ENCODE data around the gene LEPROT.

LEPROT gene

GRCh38 chr1:65387821-65388220, 32.6 kb upstream of the LEPROT start:
- peaks cover 6% of the 10 kb centered on the region for H3K36me3 ChIP-seq (ENCODE audit: insufficient read depth, insufficient read length, low read length)
- TF ChIP-seq SUZ12 (IDR thresholded peaks at IDR 0.05; ENCODE audit: extremely low read depth, insufficient read depth, insufficient read length) (no peak), ZNF274 (IDR thresholded peaks at IDR 0.05; ENCODE audit: low read depth, low read length) (no peak), YY1 (IDR thresholded peaks at IDR 0.05; ENCODE audit: insufficient read depth, insufficient read length) (no peak)
- no peak overlapping the region for H3K9ac ChIP-seq (ENCODE audit: insufficient read length, low read depth)
- H3K4me1 ChIP-seq (ENCODE audit: insufficient read depth, insufficient read length) = no peaks in the 10 kb centered on the region
- no peak overlapping the region for H3K4me3 ChIP-seq (ENCODE audit: insufficient read length, low read depth)
- H3K27me3 ChIP-seq (ENCODE audit: insufficient read depth, insufficient read length) = no peaks in the 10 kb centered on the region
- 0 out of 2 replicates have a peak, but pooled peaks cover 12% of the 10 kb centered on the region for H3K9me3 ChIP-seq (ENCODE audit: insufficient read depth, low read length)
- DNase-seq (ENCODE audit: low read depth, low spot score) = no peak

DNA sequence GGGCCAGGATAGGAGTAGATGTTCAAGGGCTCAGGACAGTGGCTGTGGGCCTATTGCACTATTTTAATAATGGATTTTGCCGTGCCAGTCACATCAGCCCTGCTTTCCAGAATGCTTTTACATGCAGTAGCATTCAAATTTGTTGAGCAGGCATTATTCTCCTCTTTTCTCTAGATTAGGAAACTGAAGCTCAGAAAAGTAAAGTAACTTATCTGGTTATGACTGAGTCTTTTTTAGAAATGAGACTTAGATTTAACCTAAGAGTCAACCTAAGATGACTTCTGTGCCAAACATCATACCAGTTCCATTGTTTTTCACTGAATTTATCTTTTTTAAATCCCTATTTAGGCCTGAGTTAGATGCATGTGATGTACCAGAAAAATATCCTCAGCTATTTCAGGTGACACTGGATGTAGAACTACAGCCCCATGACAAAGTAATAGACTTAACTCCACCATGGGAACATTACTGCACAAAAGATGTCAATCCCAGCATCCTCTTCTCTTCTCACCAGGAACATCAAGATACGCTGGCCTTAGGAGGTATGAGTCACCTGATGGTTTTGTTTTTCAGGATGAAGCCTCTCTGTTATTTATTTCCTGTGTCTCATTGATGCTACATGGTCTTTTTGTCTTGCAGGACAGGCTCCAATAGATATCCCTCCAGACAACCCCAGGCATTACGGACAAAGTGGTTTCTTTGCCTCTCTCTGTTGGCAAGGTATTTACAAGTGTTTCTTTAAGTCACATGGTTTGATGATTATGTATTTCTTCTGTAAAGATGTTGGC, 31.4 kb upstream of the LEPROT start:
- peak; percentile 70 for DNase-seq (ENCODE audit: low read depth, low spot score)
- no peaks in the 10 kb centered on the region for H3K27me3 ChIP-seq (ENCODE audit: insufficient read depth, insufficient read length)
- no peaks in the 10 kb centered on the region for H3K4me1 ChIP-seq (ENCODE audit: insufficient read depth, insufficient read length)
- peaks cover 6% of the 10 kb centered on the region for H3K36me3 ChIP-seq (ENCODE audit: insufficient read depth, insufficient read length, low read length)
- TF ChIP-seq SUZ12 (IDR thresholded peaks at IDR 0.05; ENCODE audit: extremely low read depth, insufficient read depth, insufficient read length) (no peak), ZNF274 (IDR thresholded peaks at IDR 0.05; ENCODE audit: low read depth, low read length) (no peak), YY1 (IDR thresholded peaks at IDR 0.05; ENCODE audit: insufficient read depth, insufficient read length) (no peak)
- H3K4me3 ChIP-seq (ENCODE audit: insufficient read length, low read depth) = no peak overlapping the region
- 0 out of 2 replicates have a peak, but pooled peaks cover 9% of the 10 kb centered on the region for H3K9me3 ChIP-seq (ENCODE audit: insufficient read depth, low read length)
- no peak overlapping the region for H3K9ac ChIP-seq (ENCODE audit: insufficient read length, low read depth)

DNA sequence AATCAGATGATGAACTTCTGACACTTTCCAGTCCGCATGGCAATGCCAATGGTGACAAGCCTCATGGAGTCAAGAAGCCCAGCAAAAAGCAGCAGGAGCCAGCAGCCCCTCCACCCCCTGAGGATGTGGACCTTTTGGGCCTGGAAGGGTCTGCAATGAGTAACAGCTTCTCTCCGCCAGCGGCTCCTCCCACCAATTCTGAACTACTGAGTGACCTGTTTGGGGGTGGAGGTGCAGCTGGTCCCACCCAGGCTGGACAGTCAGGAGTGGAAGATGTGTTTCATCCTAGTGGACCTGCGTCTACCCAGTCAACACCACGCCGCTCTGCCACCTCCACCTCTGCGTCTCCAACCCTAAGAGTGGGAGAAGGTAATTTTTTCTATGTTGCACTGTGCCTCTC, 28.0 kb upstream of the LEPROT start:
- Histone ChIP-seq H3K4me3 (ENCODE audit: insufficient read length, low read depth) (no peak overlapping the region), H3K27me3 (ENCODE audit: insufficient read depth, insufficient read length) (no peaks in the 10 kb centered on the region), H3K9ac (ENCODE audit: insufficient read length, low read depth) (no peak overlapping the region), H3K9me3 (ENCODE audit: insufficient read depth, low read length) (no peaks in the 10 kb centered on the region; the same call in 1 of the 2 replicates), H3K36me3 (ENCODE audit: insufficient read depth, insufficient read length, low read length) (peaks cover 8% of the 10 kb centered on the region), H3K4me1 (ENCODE audit: insufficient read depth, insufficient read length) (no peaks in the 10 kb centered on the region)
- no peak for DNase-seq (ENCODE audit: low read depth, low spot score)
- no peak for TF ChIP-seq ZNF274 (IDR thresholded peaks at IDR 0.05; ENCODE audit: low read depth, low read length)
- TF ChIP-seq SUZ12 (IDR thresholded peaks at IDR 0.05; ENCODE audit: extremely low read depth, insufficient read depth, insufficient read length) = no peak
- TF ChIP-seq YY1 (IDR thresholded peaks at IDR 0.05; ENCODE audit: insufficient read depth, insufficient read length) = no peak

DNA sequence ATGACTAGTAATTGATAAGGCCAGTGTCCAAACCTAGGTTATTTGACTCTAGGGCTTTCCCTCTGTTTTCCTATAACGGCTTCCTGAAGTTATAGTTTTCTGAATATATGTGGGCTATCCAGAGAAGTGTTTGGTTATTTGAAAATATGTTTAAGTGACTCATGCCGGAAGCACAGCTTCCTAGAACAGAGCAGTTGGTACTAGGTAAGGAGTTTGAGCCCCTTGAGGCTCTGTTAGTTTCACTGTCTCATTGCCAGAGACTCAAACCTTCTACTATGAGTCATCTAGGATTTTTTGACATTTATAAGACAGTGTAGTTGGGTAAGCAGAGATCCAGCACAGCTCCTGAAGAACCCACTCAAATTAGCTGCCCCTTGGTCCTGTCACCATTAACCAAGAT, 27.1 kb upstream of the LEPROT start:
- Histone ChIP-seq H3K4me1 (ENCODE audit: insufficient read depth, insufficient read length) (no peaks in the 10 kb centered on the region), H3K4me3 (ENCODE audit: insufficient read length, low read depth) (no peak overlapping the region)
- DNase-seq (ENCODE audit: low read depth, low spot score) = no peak

DNA sequence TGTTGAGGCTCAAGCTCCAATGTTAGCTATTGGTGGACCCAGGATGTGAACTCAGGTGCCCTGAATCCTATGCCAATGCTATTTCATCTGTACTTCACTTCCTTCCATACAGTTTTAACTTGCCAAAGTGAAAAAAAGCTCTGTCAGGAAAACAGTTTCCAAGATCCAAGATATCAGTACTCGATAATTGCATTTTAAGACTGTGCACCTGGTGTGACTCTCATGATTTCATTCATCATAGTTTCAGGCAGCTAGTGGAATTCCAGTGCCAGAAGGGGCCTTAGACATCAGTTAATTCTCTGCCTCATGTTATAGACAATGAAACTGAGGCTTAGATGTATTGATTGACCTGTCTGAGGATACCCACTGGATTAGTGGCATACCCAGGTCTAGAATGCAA, 26.5 kb upstream of the LEPROT start:
- DNase-seq (ENCODE audit: low read depth, low spot score) = no peak
- H3K9me3 ChIP-seq (ENCODE audit: insufficient read depth, low read length) = no peaks in the 10 kb centered on the region; the same call in 1 of the 2 replicates
- no peak overlapping the region for H3K9ac ChIP-seq (ENCODE audit: insufficient read length, low read depth)
- H3K36me3 ChIP-seq (ENCODE audit: insufficient read depth, insufficient read length, low read length) = peaks cover 8% of the 10 kb centered on the region
- no peaks in the 10 kb centered on the region for H3K4me1 ChIP-seq (ENCODE audit: insufficient read depth, insufficient read length)
- TF ChIP-seq SUZ12 (IDR thresholded peaks at IDR 0.05; ENCODE audit: extremely low read depth, insufficient read depth, insufficient read length) (no peak), YY1 (IDR thresholded peaks at IDR 0.05; ENCODE audit: insufficient read depth, insufficient read length) (no peak), ZNF274 (IDR thresholded peaks at IDR 0.05; ENCODE audit: low read depth, low read length) (no peak)
- H3K4me3 ChIP-seq (ENCODE audit: insufficient read length, low read depth) = no peak overlapping the region
- no peaks in the 10 kb centered on the region for H3K27me3 ChIP-seq (ENCODE audit: insufficient read depth, insufficient read length)

More for the DNA sequence above, 27.1 kb upstream of the LEPROT start:
- no peak overlapping the region for H3K9ac ChIP-seq (ENCODE audit: insufficient read length, low read depth)
- no peaks in the 10 kb centered on the region for H3K27me3 ChIP-seq (ENCODE audit: insufficient read depth, insufficient read length)
- TF ChIP-seq SUZ12 (IDR thresholded peaks at IDR 0.05; ENCODE audit: extremely low read depth, insufficient read depth, insufficient read length) (no peak), ZNF274 (IDR thresholded peaks at IDR 0.05; ENCODE audit: low read depth, low read length) (no peak), YY1 (IDR thresholded peaks at IDR 0.05; ENCODE audit: insufficient read depth, insufficient read length) (no peak)
- peaks cover 8% of the 10 kb centered on the region for H3K36me3 ChIP-seq (ENCODE audit: insufficient read depth, insufficient read length, low read length)
- no peaks in the 10 kb centered on the region; the same call in 1 of the 2 replicates for H3K9me3 ChIP-seq (ENCODE audit: insufficient read depth, low read length)

DNA sequence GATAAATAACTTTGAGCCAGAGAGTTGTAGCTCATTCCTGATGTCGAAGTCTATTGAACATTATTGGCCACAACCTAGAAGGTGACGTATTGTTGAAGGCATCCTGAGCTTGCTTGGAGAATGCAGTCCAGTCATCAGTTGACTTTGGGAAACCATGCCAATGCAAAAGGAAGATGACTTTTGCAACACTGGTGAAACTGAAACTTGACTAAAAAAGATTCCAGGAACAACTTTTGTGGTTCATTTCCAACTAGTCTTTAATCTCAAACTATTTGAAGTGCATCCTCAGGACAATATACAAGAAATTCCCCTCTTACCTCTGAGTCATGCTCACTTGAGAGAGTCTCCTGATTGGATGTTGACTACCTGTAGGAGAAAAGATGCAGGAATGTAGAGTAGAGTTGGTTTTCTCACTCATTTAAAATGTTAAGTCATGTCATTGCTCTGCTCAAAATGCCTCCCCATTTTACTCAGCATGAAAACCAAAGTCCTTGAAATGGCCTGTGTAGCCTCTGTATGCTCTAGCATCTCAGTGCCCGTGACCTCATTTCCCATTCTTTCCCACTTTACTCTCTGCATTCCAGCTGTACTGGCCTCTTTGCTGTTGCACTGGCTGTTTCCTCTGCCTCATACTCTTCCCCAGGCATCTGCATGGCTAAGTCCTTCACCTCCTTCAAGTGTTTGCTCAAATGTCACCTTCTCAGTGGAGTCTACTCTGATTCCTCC, 24.4 kb upstream of the LEPROT start:
- no peaks in the 10 kb centered on the region; the same call in 1 of the 2 replicates for H3K9me3 ChIP-seq (ENCODE audit: insufficient read depth, low read length)

DNA sequence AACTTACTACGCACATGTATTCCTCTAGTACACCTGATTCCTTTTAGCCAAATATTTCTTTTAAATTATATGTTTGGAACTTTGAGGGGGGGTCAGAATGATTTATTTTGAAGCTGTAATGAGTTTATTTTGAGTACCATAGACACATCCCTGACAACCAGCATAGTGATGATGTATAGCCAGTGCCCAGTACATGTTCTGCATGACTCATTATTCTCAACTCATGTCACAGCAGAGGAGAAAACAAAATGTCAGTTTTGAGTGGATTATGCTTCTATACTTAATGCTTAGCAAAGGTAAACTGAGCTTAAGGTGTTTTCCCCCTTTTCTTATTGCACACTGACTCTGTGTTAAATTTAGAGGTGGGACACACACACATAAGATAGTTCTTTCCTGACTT, 22.4 kb upstream of the LEPROT start:
- no peaks in the 10 kb centered on the region; the same call in 1 of the 2 replicates for H3K9me3 ChIP-seq (ENCODE audit: insufficient read depth, low read length)
- no peak overlapping the region for H3K9ac ChIP-seq (ENCODE audit: insufficient read length, low read depth)
- H3K36me3 ChIP-seq (ENCODE audit: insufficient read depth, insufficient read length, low read length) = peaks cover 10% of the 10 kb centered on the region
- H3K27me3 ChIP-seq (ENCODE audit: insufficient read depth, insufficient read length) = no peaks in the 10 kb centered on the region
- TF ChIP-seq ZNF274 (IDR thresholded peaks at IDR 0.05; ENCODE audit: low read depth, low read length) (no peak), SUZ12 (IDR thresholded peaks at IDR 0.05; ENCODE audit: extremely low read depth, insufficient read depth, insufficient read length) (no peak), YY1 (IDR thresholded peaks at IDR 0.05; ENCODE audit: insufficient read depth, insufficient read length) (no peak)
- DNase-seq (ENCODE audit: low read depth, low spot score) = no peak
- no peaks in the 10 kb centered on the region for H3K4me1 ChIP-seq (ENCODE audit: insufficient read depth, insufficient read length)
- H3K4me3 ChIP-seq (ENCODE audit: insufficient read length, low read depth) = no peak overlapping the region

More for the DNA sequence above, 24.4 kb upstream of the LEPROT start:
- DNase-seq (ENCODE audit: low read depth, low spot score) = peak; percentile 62
- Histone ChIP-seq H3K36me3 (ENCODE audit: insufficient read depth, insufficient read length, low read length) (peaks cover 8% of the 10 kb centered on the region), H3K9ac (ENCODE audit: insufficient read length, low read depth) (no peak overlapping the region), H3K4me1 (ENCODE audit: insufficient read depth, insufficient read length) (no peaks in the 10 kb centered on the region), H3K4me3 (ENCODE audit: insufficient read length, low read depth) (no peak overlapping the region), H3K27me3 (ENCODE audit: insufficient read depth, insufficient read length) (no peaks in the 10 kb centered on the region)
- TF ChIP-seq ZNF274 (IDR thresholded peaks at IDR 0.05; ENCODE audit: low read depth, low read length) (no peak), YY1 (IDR thresholded peaks at IDR 0.05; ENCODE audit: insufficient read depth, insufficient read length) (no peak), SUZ12 (IDR thresholded peaks at IDR 0.05; ENCODE audit: extremely low read depth, insufficient read depth, insufficient read length) (no peak)
